ENCODE data around the gene DPYSL4.

The DPYSL4 gene

GRCh38 chr10:132178672-132179545 lies 7.8 kb upstream of the DPYSL4 start:
- TF ChIP-seq TAF1 (IDR thresholded peaks at IDR 0.05; ENCODE audit: borderline replicate concordance, insufficient read depth, low read length) = no peak
- TF ChIP-seq FOXP2 (optimal IDR thresholded peaks at IDR 0.05; ENCODE audit: borderline replicate concordance, extremely low read depth, extremely low read length, insufficient read depth) = no peak
- TF ChIP-seq SIN3A (IDR thresholded peaks at IDR 0.05; ENCODE audit: borderline replicate concordance, insufficient read depth, low read length) = no peak
- TF ChIP-seq, protein P1, sequence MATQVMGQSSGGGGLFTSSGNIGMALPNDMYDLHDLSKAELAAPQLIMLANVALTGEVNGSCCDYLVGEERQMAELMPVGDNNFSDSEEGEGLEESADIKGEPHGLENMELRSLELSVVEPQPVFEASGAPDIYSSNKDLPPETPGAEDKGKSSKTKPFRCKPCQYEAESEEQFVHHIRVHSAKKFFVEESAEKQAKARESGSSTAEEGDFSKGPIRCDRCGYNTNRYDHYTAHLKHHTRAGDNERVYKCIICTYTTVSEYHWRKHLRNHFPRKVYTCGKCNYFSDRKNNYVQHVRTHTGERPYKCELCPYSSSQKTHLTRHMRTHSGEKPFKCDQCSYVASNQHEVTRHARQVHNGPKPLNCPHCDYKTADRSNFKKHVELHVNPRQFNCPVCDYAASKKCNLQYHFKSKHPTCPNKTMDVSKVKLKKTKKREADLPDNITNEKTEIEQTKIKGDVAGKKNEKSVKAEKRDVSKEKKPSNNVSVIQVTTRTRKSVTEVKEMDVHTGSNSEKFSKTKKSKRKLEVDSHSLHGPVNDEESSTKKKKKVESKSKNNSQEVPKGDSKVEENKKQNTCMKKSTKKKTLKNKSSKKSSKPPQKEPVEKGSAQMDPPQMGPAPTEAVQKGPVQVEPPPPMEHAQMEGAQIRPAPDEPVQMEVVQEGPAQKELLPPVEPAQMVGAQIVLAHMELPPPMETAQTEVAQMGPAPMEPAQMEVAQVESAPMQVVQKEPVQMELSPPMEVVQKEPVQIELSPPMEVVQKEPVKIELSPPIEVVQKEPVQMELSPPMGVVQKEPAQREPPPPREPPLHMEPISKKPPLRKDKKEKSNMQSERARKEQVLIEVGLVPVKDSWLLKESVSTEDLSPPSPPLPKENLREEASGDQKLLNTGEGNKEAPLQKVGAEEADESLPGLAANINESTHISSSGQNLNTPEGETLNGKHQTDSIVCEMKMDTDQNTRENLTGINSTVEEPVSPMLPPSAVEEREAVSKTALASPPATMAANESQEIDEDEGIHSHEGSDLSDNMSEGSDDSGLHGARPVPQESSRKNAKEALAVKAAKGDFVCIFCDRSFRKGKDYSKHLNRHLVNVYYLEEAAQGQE (IDR thresholded peaks at IDR 0.05; ENCODE audit: insufficient read depth in 1 of 2, low read depth in 2 of 2, low read length in 2 of 2) = no peak
- TF ChIP-seq POLR2AphosphoS5 (IDR thresholded peaks at IDR 0.05; ENCODE audit: low read depth, low read length) = no peak

GRCh38 chr10:132179551-132180392 lies 7.0 kb upstream of the DPYSL4 start:
- TF ChIP-seq TAF1 (IDR thresholded peaks at IDR 0.05; ENCODE audit: borderline replicate concordance, insufficient read depth, low read length) = no peak
- no peak for TF ChIP-seq SIN3A (IDR thresholded peaks at IDR 0.05; ENCODE audit: borderline replicate concordance, insufficient read depth, low read length)

- TF ChIP-seq, protein P1 (IDR thresholded peaks at IDR 0.05; ENCODE audit: insufficient read depth in 1 of 2, low read depth in 2 of 2, low read length in 2 of 2) = no peak
- TF ChIP-seq FOXP2 (optimal IDR thresholded peaks at IDR 0.05; ENCODE audit: borderline replicate concordance, extremely low read depth, extremely low read length, insufficient read depth) (no peak), SIN3A (IDR thresholded peaks at IDR 0.05; ENCODE audit: borderline replicate concordance, insufficient read depth, low read length) (no peak)
Measured at GRCh38 chr10:132180736-132181135, 6.0 kb upstream of the DPYSL4 start.

GRCh38 chr10:132181691-132182425 lies 4.9 kb upstream of the DPYSL4 start:
- no peak for TF ChIP-seq SIN3A (IDR thresholded peaks at IDR 0.05; ENCODE audit: borderline replicate concordance, insufficient read depth, low read length)
- TF ChIP-seq POLR2AphosphoS5 (IDR thresholded peaks at IDR 0.05; ENCODE audit: low read depth, low read length) = no peak
- TF ChIP-seq FOXP2 (optimal IDR thresholded peaks at IDR 0.05; ENCODE audit: borderline replicate concordance, extremely low read depth, extremely low read length, insufficient read depth) = no peak
- TF ChIP-seq, protein P1 (IDR thresholded peaks at IDR 0.05; ENCODE audit: insufficient read depth in 1 of 2, low read depth in 2 of 2, low read length in 2 of 2) = no peak
- no peak for TF ChIP-seq TAF1 (IDR thresholded peaks at IDR 0.05; ENCODE audit: borderline replicate concordance, insufficient read depth, low read length)

- no peak for TF ChIP-seq FOXP2 (optimal IDR thresholded peaks at IDR 0.05; ENCODE audit: borderline replicate concordance, extremely low read depth, extremely low read length, insufficient read depth)
- TF ChIP-seq TAF1 (IDR thresholded peaks at IDR 0.05; ENCODE audit: borderline replicate concordance, insufficient read depth, low read length) = no peak
- TF ChIP-seq, protein P1 (IDR thresholded peaks at IDR 0.05; ENCODE audit: insufficient read depth in 1 of 2, low read depth in 2 of 2, low read length in 2 of 2) = no peak
- no peak for TF ChIP-seq POLR2AphosphoS5 (IDR thresholded peaks at IDR 0.05; ENCODE audit: low read depth, low read length)
- TF ChIP-seq SIN3A (IDR thresholded peaks at IDR 0.05; ENCODE audit: borderline replicate concordance, insufficient read depth, low read length) = no peak
Measured at GRCh38 chr10:132182591-132182990, 4.2 kb upstream of the DPYSL4 start.

All from PFSK-1 (cell line).